Mesodermal cell (in vitro differentiated cells): ENCODE results near the gene GPT2.
"Not testable (repeated sequence)": the region's sequence is repeated elsewhere in the genome, so short reads cannot be mapped to it uniquely, and the experiment has no call there.

ENCODE experiments used
- H3K27ac ChIP-seq: 2 replicates; pipeline ENCODE4 v1.7.0; 2013; ENCODE audit warnings: mild to moderate bottlenecking, low read depth, low read length, moderate library complexity; ENCODE audit not compliant: severe bottlenecking
- H3K36me3 ChIP-seq: 2 replicates; pipeline ENCODE4 v1.7.1; 2013; ENCODE audit warnings: mild to moderate bottlenecking, low read length, moderate library complexity; ENCODE audit not compliant: control insufficient read depth, insufficient read depth
- H3K4me1 ChIP-seq: one replicate; pipeline ENCODE4 v1.7.1; 2013; ENCODE audit warnings: mild to moderate bottlenecking, low read length; ENCODE audit not compliant: insufficient read depth, control insufficient read depth, poor library complexity, severe bottlenecking
- H3K4me3 ChIP-seq: 2 replicates; pipeline ENCODE4 v1.7.0; 2013; ENCODE audit warnings: low read length, control low read depth, mild to moderate bottlenecking; ENCODE audit not compliant: insufficient read depth, poor library complexity, severe bottlenecking; ENCODE audit errors: extremely low read depth
- H3K9me3 ChIP-seq: 2 replicates; pipeline ENCODE4 v1.7.1; 2013; ENCODE audit warnings: mild to moderate bottlenecking, low read length, moderate library complexity; ENCODE audit not compliant: control insufficient read depth
- WGBS, 2 experiments: methylation state at CpG; one replicate each; pipeline ENCODE4 v1.1.5; 2013; ENCODE audit warnings: missing lambda C conversion rate in 2 of 2; ENCODE audit not compliant: insufficient coverage in 2 of 2; 5-methylcytosine and 5-hydroxymethylcytosine counted together

GPT2 gene

DNA sequence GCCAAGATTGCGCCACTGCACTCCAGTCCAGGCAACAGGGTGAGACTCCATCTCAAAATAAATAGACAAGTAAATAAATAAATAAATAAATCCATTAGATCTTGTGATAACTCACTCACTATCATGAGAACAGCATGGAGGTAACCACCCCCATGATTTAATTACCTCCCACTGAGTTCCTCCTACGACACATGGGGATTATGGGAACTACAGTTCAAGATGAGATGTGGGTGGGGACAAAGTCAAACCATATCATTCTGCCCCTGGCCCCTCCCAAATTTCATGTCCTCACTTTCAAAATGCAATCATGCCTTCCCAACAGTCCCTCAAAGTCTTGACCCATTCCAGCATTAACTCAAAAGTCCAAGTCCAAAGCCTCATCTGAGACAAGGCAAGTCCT, 16.7 kb upstream of the GPT2 start:
- H3K4me3 ChIP-seq, H3K36me3 ChIP-seq, H3K27ac ChIP-seq, H3K9me3 ChIP-seq, H3K4me1 ChIP-seq: not testable (repeated sequence)
- WGBS, 2 experiments = no CpG with 5 or more reads among the region's 2 CpGs

DNA sequence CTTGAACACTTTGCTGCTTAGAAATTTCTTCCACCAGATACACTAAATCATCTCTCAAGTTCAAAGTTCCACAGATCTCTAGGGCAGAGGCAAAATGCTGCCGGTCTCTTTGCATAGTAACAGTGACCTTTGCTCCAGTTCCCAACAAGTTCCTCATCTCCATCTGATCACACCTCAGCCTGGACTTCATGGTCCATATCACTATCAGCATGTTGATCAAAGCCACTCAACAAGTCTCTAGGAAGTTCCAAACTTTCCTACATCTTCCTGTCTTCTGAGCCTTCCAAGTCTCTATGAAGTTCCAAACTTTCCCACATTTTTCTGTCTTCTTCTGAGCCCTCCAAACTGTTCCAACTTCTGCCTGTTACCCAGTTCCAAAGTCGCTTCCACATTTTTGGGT, 15.3 kb upstream of the GPT2 start:
- H3K27ac ChIP-seq, H3K9me3 ChIP-seq: not testable (repeated sequence)
- WGBS, 2 experiments = 60 to 78% methylated on average over 1 of the region's 2 CpGs

DNA sequence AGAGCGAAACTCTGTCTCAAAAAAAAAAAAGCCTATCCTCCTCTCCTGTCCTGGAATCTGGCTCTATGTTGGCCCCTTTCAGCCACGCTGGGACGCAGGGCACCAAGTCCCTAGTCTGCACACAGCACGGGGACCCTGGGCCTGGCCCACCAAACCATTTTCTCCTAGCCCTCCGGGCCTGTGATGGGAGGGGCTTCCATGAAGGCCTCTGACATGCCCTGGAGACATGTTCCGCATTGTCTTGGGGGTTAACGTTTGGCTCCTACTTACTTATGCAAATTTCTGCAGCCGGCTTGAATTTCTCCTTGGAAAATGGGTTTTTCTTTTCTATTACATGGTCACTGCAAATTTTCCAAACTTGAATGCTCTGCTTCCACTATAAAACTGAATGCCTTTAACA, 12.6 kb upstream of the GPT2 start:
- 79 to 90% methylated on average over 2 to 4 of the region's 8 CpGs for WGBS, 2 experiments

More for the DNA sequence above, 15.3 kb upstream of the GPT2 start:
- H3K4me1 ChIP-seq, H3K36me3 ChIP-seq, H3K4me3 ChIP-seq: not testable (repeated sequence)

DNA sequence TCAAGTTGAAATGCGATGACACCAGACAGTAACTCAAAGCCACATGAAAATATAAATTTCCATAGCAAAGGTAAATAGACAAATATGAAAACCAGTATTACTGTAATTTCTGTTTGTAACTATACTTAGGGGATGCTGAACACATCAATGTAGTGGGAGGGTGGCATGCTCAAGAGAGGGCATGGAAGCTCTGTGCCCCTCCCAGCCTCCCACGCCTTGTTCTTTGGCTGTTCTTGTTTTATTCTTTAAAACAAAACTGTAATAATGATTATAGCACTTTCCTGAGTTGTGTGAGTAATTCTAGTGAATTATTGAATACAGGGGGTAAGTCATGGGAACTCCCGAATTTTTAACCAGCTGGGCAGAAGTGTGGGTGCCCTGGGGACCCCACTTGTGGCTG, 11.0 kb upstream of the GPT2 start:
- WGBS, 2 experiments = 83% methylated on average over 1 of the region's 3 CpGs; no CpG with 5 or more reads in 1 of the 2 experiments
- Histone ChIP-seq H3K9me3 (no peaks in the 10 kb centered on the region), H3K4me3 (no peak overlapping the region), H3K36me3 (no peaks in the 10 kb centered on the region), H3K4me1 (no peaks in the 10 kb centered on the region), H3K27ac (no peak overlapping the region)

More for the DNA sequence above, 12.6 kb upstream of the GPT2 start:
- H3K27ac ChIP-seq = no peak overlapping the region
- no peaks in the 10 kb centered on the region for H3K36me3 ChIP-seq
- no peak overlapping the region for H3K4me3 ChIP-seq
- no peaks in the 10 kb centered on the region for H3K4me1 ChIP-seq
- no peaks in the 10 kb centered on the region for H3K9me3 ChIP-seq

DNA sequence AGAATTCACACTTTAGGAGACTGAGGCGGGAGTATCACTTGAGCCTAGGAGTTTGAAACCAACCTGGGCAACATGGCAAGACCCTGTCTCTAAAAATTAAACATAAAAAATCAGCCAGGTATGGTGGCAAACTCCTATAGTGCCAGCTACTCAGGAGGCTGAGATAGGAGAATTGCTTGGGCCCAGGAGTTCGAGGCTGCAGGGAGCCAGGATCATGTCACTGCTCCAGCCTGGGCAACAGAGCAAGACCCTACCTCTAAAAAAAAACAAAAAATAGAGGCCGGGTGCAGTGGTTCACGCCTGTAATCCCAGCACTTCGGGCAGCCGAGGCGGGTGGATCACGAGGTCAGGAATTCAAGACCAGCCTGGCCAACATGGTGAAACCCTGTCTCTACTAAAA, 8.9 kb upstream of the GPT2 start:
- Histone ChIP-seq H3K9me3 (no peaks in the 10 kb centered on the region), H3K27ac (no peak overlapping the region), H3K4me1 (no peaks in the 10 kb centered on the region), H3K4me3 (no peak overlapping the region), H3K36me3 (no peaks in the 10 kb centered on the region)
- WGBS, 2 experiments = 87% methylated on average over 7 of the region's 8 CpGs; no CpG with 5 or more reads in 1 of the 2 experiments

DNA sequence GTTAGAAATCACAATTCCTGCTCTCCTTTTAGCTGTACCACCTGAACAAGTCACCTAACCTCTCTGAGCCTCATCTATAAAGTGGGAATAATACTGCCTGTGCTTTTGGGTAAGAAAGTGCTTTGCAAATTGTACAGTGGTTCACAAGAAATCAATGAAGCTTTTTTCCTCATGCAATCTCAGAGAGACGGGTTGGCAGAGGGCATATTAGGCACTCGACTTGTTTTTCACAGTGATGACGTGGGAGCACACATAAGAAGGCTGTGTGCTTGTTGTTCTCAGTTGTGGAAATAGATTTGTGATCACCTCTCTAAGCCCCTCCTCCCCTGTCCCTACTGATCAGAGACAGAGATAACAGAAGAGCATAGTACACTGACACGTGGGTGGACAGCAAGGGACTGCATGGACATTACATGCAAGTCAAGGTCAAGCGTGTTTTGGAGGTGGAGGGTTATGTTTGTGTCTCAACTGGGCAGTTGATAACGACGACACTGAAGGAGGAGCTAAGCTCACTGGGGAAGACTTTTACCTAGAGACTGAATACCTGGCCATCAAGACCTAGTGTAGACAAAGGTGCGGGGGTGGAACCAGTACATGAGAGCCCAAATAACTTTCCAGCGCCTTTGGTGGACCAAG, 1.7 kb upstream of the GPT2 start:
- 92% methylated on average over 8 of the region's 9 CpGs for whole genome bisulfite sequencing, 2 experiments

DNA sequence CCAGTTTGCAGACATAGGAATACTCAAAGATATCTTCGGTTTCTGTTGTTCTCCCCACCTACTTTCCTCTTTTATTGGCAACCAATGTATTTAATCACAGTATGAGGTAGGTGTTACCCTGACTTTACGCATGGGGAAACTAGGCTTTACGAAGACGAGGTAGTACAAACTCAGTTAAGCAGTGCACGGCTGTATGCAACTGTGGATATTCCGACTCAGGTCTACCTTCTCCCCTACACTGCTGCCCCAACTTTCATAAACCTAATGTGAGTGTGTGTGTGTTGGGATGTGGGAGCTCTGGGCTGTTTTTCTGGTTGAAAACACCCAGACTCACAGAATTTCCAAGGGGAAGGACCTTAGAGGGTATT, 1.2 kb upstream of the GPT2 start:
- H3K27ac ChIP-seq = no peak overlapping the region
- H3K4me1 ChIP-seq = peaks cover 27% of the 10 kb centered on the region
- 100% methylated on average over 1 to 5 of the region's 6 CpGs for WGBS, 2 experiments
- peaks cover 15% of the 10 kb centered on the region for H3K36me3 ChIP-seq
- no peak overlapping the region for H3K4me3 ChIP-seq
- no peaks in the 10 kb centered on the region for H3K9me3 ChIP-seq

More for the DNA sequence above, 1.7 kb upstream of the GPT2 start:
- Histone ChIP-seq H3K4me3 (no peak overlapping the region), H3K9me3 (no peaks in the 10 kb centered on the region), H3K36me3 (peaks cover 10% of the 10 kb centered on the region), H3K4me1 (peaks cover 24% of the 10 kb centered on the region), H3K27ac (no peak overlapping the region)

DNA sequence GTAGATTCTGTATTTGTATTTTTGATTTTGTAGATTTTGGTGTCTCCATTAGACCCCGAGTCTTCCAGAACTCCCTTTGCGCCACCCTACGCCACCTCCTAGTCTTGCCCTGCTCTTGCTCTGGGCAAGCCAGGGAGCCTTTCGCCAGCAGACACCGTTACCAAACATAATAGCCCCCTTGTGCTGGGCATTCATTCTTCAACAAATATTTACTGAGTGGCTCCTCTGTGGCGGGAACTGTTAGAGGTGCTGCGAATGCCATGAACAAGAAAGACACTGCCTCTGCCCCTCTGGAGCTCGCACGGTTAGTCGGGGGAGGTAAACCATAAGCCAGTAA, 841 bp upstream of the GPT2 start:
- H3K4me3 ChIP-seq = peak overlapping the region; percentile 75

DNA sequence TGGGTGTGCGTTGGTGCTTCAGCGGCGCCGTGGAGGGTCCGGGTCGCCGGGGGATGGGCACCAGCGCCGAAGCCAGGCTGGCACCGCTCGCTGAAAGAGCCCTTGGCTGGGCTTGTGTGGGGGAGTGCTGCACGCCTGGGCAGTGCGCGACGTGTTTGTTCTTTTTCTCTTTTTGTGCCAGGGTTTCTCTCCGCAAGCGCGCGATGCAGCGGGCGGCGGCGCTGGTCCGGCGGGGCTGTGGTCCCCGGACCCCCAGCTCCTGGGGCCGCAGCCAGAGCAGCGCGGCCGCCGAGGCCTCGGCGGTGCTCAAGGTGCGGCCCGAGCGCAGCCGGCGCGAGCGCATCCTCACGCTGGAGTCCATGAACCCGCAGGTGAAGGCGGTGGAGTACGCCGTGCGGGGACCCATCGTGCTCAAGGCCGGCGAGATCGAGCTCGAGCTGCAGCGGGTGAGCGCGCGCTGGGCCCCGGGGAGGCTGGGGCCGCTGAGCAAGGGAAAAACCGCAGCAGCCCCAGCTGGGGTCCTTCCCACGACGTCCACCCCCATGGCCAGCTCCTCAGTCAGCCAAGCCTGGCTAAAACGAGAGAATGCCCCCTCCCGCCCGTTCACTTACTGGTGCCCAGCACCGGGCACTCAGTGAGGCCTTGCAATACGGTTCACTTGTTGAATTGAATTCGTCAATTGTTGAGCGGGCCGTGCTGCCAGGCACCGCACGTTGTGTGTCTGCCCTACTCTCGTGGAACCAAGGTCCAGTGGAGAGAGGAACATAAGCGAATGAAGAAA, 541 bp downstream of the GPT2 start:
- H3K36me3 ChIP-seq = peaks cover 32% of the 10 kb centered on the region
- no peak overlapping the region for H3K27ac ChIP-seq
- 1% methylated on average over 68 to 70 of the region's 72 CpGs for WGBS, 2 experiments
- H3K4me1 ChIP-seq = peaks cover 27% of the 10 kb centered on the region
- no peaks in the 10 kb centered on the region for H3K9me3 ChIP-seq
- peak overlapping the region; percentile 75 for H3K4me3 ChIP-seq

More for the DNA sequence above, 841 bp upstream of the GPT2 start:
- Histone ChIP-seq H3K9me3 (no peaks in the 10 kb centered on the region), H3K4me1 (peaks cover 27% of the 10 kb centered on the region), H3K36me3 (peaks cover 18% of the 10 kb centered on the region), H3K27ac (peak overlapping the region; percentile 83)
- 39 to 60% methylated on average over 6 to 7 of the region's 10 CpGs for WGBS, 2 experiments

DNA sequence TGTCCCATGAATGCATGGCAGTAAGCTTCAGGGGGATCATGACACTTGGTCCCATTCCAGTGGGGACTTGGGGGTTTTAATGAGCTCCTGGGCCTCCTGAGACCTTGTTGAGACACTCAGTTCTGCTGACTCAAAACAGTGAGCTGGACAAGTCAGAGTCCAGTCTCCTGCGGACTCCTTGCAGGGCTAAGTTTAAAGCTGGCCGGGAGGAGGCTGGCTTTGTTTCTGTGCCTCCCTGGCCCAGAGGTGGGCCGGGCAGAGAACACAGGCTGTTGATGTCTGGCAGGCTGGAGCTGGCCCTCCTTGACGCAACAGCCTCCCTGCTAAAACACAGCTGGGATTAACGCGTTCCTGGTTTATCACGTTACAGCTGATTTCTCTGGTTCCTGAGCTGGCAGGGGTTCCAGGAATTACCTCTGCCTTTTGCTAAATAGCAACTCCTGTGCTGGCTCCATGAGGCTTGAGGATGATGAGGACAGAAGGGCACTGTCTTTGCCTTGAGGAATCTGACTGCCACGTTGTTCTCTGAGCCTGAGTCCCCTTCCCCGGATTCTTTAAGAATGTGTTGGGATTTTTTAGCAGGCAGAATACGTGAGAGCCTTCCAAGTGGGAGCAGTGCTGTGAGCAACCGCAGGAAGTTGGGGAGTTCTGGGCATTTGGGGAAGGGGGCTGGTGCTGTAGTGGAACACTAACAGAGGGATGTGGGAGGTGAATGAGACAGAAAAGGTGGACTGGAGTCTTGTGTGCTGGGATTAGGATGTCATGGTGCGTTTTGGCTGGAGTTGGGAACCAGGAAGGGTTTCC, 2.0 kb downstream of the GPT2 start:
- peak overlapping the region; percentile 75 for H3K4me3 ChIP-seq
- peak overlapping the region; percentile 80 for H3K27ac ChIP-seq
- H3K9me3 ChIP-seq = no peaks in the 10 kb centered on the region
- H3K36me3 ChIP-seq = peaks cover 40% of the 10 kb centered on the region
- H3K4me1 ChIP-seq = peaks cover 27% of the 10 kb centered on the region
- WGBS, 2 experiments = 32 to 33% methylated on average over 8 to 12 of the region's 12 CpGs
